ENCODE measurements around the gene CHRNA4.
A peak's percentile ranks its signal among the peaks of the same experiment; 100 is the strongest.

GRCh38 chr20:63377256-63377941 lies 16.2 kb upstream of the CHRNA4 start:
- TF ChIP-seq HNRNPH1 (optimal IDR thresholded peaks at IDR 0.05; ENCODE audit: low read depth, low read length) (no peak), ZNF501 (CRISPR knock-in tag; IDR thresholded peaks at IDR 0.05) (no peak), GRHL1 (CRISPR knock-in tag; conservative IDR thresholded peaks at IDR 0.05) (no peak), ARID5B (CRISPR knock-in tag; IDR thresholded peaks at IDR 0.05) (no peak), RXRB (CRISPR knock-in tag; IDR thresholded peaks at IDR 0.05; ENCODE audit: borderline replicate concordance) (no peak), MXI1 (IDR thresholded peaks at IDR 0.05; ENCODE audit: borderline replicate concordance, low read depth, low read length) (no peak), NFIC (IDR thresholded peaks at IDR 0.05; ENCODE audit: low read length) (no peak), MNT (IDR thresholded peaks at IDR 0.05) (no peak), ZNF512B (CRISPR knock-in tag; IDR thresholded peaks at IDR 0.05; ENCODE audit: borderline replicate concordance) (no peak), CHD2 (IDR thresholded peaks at IDR 0.05; ENCODE audit: low read depth, low read length) (no peak), DMTF1 (CRISPR knock-in tag; IDR thresholded peaks at IDR 0.05) (no peak), MYPOP (CRISPR knock-in tag; IDR thresholded peaks at IDR 0.05) (no peak)
- TF ChIP-seq, protein P1, sequence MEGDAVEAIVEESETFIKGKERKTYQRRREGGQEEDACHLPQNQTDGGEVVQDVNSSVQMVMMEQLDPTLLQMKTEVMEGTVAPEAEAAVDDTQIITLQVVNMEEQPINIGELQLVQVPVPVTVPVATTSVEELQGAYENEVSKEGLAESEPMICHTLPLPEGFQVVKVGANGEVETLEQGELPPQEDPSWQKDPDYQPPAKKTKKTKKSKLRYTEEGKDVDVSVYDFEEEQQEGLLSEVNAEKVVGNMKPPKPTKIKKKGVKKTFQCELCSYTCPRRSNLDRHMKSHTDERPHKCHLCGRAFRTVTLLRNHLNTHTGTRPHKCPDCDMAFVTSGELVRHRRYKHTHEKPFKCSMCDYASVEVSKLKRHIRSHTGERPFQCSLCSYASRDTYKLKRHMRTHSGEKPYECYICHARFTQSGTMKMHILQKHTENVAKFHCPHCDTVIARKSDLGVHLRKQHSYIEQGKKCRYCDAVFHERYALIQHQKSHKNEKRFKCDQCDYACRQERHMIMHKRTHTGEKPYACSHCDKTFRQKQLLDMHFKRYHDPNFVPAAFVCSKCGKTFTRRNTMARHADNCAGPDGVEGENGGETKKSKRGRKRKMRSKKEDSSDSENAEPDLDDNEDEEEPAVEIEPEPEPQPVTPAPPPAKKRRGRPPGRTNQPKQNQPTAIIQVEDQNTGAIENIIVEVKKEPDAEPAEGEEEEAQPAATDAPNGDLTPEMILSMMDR (CRISPR knock-in tag; IDR thresholded peaks at IDR 0.05): peak; percentile 15; the same call in 1 of the 2 replicates
- TF ChIP-seq, protein P2, sequence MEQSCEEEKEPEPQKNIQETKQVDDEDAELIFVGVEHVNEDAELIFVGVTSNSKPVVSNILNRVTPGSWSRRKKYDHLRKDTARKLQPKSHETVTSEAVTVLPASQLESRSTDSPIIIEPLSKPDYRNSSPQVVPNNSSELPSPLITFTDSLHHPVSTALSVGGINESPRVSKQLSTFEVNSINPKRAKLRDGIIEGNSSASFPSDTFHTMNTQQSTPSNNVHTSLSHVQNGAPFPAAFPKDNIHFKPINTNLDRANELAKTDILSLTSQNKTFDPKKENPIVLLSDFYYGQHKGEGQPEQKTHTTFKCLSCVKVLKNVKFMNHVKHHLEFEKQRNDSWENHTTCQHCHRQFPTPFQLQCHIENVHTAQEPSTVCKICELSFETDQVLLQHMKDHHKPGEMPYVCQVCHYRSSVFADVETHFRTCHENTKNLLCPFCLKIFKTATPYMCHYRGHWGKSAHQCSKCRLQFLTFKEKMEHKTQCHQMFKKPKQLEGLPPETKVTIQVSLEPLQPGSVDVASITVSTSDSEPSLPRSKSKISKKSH (CRISPR knock-in tag; IDR thresholded peaks at IDR 0.05; ENCODE audit: borderline replicate concordance): no peak
